Ovary (tissue), 3 donors: ENCODE measurements around the gene ACSS1.

Experiments
- CTCF ChIP-seq, 3 donors: fragments of 450-650 bp in 2 of 3; fragments of 200-600 bp in 1 of 3; IDR thresholded peaks; one replicate each; pipeline versions ENCODE4 v1.5.1 to v1.8.0; 2016 to 2022; ENCODE audit warnings: antibody characterized with exemption in 3 of 3, mild to moderate bottlenecking in 1 of 3
- EP300 ChIP-seq: sonication (generic); formaldehyde crosslinking; IDR thresholded peaks from one replicate; pipeline ENCODE4 v1.6.1; 2017; ENCODE audit warnings: antibody characterized with exemption
- POLR2A ChIP-seq: fragments of 450-650 bp; IDR thresholded peaks from one replicate; pipeline ENCODE4 v1.6.1; 2017; ENCODE audit warnings: antibody characterized with exemption, mild to moderate bottlenecking, moderate library complexity
- donor health status: DM: no; HTN: no; CAD: no.

GRCh38 chr20:24972341-24972740 is 85.6 kb downstream of the ACSS1 start:
- TF ChIP-seq CTCF (IDR thresholded peaks at IDR 0.05) (no peak), POLR2A (no peak), EP300 (no peak)
